Neural progenitor cell (in vitro differentiated cells): ENCODE data around the gene NDRG4. TPM values are rescaled to one million over a fixed set of nuclear protein-coding genes. Genes with fewer than 3 reads are reported as not detected.

ENCODE experiments used
- DNase-seq: peaks from one replicate; pipeline ENCODE4 v3.0.0-alpha.2; 2016; ENCODE audit warnings: low spot score
- H2AFZ ChIP-seq: fragments of 200-600 bp; sonication (generic); replicated peaks from 2 replicates; pipeline ENCODE4 v1.6.1; 2016; ENCODE audit warnings: antibody characterized with exemption
- H3F3A ChIP-seq: fragments of 200-600 bp; sonication (generic); 2 replicates; pipeline ENCODE4 v1.6.1; 2016; ENCODE audit warnings: antibody characterized with exemption, low read depth
- H3K27ac ChIP-seq: fragments of 200-600 bp; sonication (generic); 2 replicates; pipeline ENCODE4 v1.5.1; 2016; ENCODE audit warnings: mild to moderate bottlenecking
- H3K27me3 ChIP-seq: fragments of 200-600 bp; sonication (generic); 2 replicates; pipeline ENCODE4 v1.6.1; 2016; ENCODE audit warnings: mild to moderate bottlenecking, moderate library complexity
- H3K36me3 ChIP-seq: fragments of 200-600 bp; sonication (generic); 2 replicates; pipeline ENCODE4 v1.5.1; 2016
- H3K4me1 ChIP-seq: fragments of 200-600 bp; sonication (generic); 2 replicates; pipeline ENCODE4 v1.6.1; 2016; ENCODE audit warnings: mixed run types
- H3K4me2 ChIP-seq: fragments of 200-600 bp; sonication (generic); 2 replicates; pipeline ENCODE4 v1.6.1; 2016
- H3K4me3 ChIP-seq: fragments of 200-600 bp; sonication (generic); 2 replicates; pipeline ENCODE4 v1.5.1; 2016
- H3K79me2 ChIP-seq: fragments of 200-600 bp; sonication (generic); 2 replicates; pipeline ENCODE4 v1.6.1; 2016; ENCODE audit warnings: low read depth
- H3K9ac ChIP-seq: fragments of 200-600 bp; sonication (generic); 2 replicates; pipeline ENCODE4 v1.6.1; 2016
- H3K9me3 ChIP-seq: fragments of 200-600 bp; sonication (generic); 2 replicates; pipeline ENCODE4 v1.5.1; 2016; ENCODE audit warnings: low read depth
- H4K20me1 ChIP-seq: fragments of 200-600 bp; sonication (generic); 2 replicates; pipeline ENCODE4 v1.6.1; 2016; ENCODE audit warnings: low read depth
- H3K27ac Mint-ChIP-seq: 3 replicates; pipeline ENCODE4 v1.8.0; 2021; ENCODE audit warnings: mixed read lengths
- H3K27me3 Mint-ChIP-seq: 2 replicates; pipeline ENCODE4 v1.8.0; 2022; ENCODE audit warnings: low read depth, mild to moderate bottlenecking, inconsistent platforms, moderate library complexity, mixed read lengths; ENCODE audit not compliant: insufficient read depth
- H3K36me3 Mint-ChIP-seq: 3 replicates; pipeline ENCODE4 v1.8.0; 2021; ENCODE audit warnings: mixed read lengths
- H3K4me1 Mint-ChIP-seq: 3 replicates; pipeline ENCODE4 v1.8.0; 2021; ENCODE audit warnings: mixed read lengths
- H3K4me3 Mint-ChIP-seq: 3 replicates; pipeline ENCODE4 v1.8.0; 2021; ENCODE audit warnings: mild to moderate bottlenecking, moderate library complexity, mixed read lengths
- H3K9me3 Mint-ChIP-seq: 3 replicates; pipeline ENCODE4 v1.8.0; 2020; ENCODE audit warnings: mixed read lengths
- EZH2 ChIP-seq: fragments of 200-600 bp; sonication (generic); IDR thresholded peaks from 2 replicates; pipeline ENCODE4 v1.6.1; 2017; ENCODE audit warnings: antibody characterized with exemption, mild to moderate bottlenecking, moderate library complexity
- EZH2phosphoT487 ChIP-seq: fragments of 200-600 bp; sonication (generic); IDR thresholded peaks from 2 replicates; pipeline ENCODE4 v1.6.1; 2017; ENCODE audit warnings: antibody characterized with exemption
- total RNA-seq: library from RNA; depleted of rRNA; stranded (reverse); fragments of >200 nt; gene quantifications from 2 replicates; pipeline ENCODE4 v1.2.3, GENCODE V29; 2015; ENCODE audit warnings: low replicate concordance
- TF ChIP-seq, protein P1 (sequence below): fragments of 200-600 bp; sonication (generic); IDR thresholded peaks from 2 replicates; pipeline ENCODE4 v1.5.1; 2017; ENCODE audit warnings: antibody characterized with exemption, mild to moderate bottlenecking

The NDRG4 gene
- total RNA-seq, 1 donor from 2014 or later: 14.6 TPM

DNA sequence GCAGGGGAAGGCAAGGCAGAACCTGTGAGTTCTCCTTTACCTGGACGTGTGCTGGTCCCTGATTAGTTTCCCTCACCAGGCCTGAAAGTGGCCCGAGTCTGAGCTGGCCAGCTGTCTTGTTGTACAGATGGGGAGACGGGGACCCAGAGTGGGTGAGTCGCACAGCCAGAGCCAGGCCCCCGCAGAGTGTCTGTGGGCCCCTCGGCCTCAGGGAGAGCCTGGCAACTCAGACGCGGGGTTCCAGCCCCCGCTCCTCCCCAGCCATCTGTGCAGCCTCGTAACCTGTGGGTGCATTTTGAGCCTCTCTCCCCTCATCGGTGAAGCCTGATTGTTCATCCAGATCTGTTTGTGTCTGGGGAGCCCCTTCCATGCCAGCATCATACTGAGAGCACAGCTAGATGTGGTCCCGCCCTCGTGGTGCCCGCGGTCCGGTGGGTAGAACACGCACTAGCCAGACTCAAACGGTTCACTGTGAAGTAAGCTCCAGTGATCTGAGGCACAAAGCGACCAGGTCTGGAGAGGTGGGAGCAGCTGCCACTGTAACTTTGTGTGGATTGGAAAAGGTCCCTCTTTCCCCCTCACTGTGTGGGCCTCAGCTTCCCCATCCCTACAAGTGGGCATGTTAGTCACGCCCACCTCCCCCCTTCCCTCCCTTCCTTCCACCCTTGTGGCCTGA, 6.0 kb upstream of the NDRG4 start:
- no peaks in the 10 kb centered on the region for H3K27me3 ChIP-seq
- DNase-seq: no peak
- H3K27ac Mint-ChIP-seq: peak overlapping the region; percentile 98
- H3K9me3 Mint-ChIP-seq: no peaks in the 10 kb centered on the region
- no peak overlapping the region for H3K9ac ChIP-seq
- peaks cover 73% of the 10 kb centered on the region for H3K4me1 Mint-ChIP-seq
- H3K4me2 ChIP-seq: no peak overlapping the region
- H3K4me1 ChIP-seq: peaks cover 29% of the 10 kb centered on the region
- peaks cover 15% of the 10 kb centered on the region for H3K27me3 Mint-ChIP-seq
- H2AFZ ChIP-seq: no peak overlapping the region
- peaks cover 23% of the 10 kb centered on the region for H3F3A ChIP-seq
- no peaks in the 10 kb centered on the region for H3K9me3 ChIP-seq
- no peak overlapping the region for H3K4me3 Mint-ChIP-seq
- TF ChIP-seq, protein P1, sequence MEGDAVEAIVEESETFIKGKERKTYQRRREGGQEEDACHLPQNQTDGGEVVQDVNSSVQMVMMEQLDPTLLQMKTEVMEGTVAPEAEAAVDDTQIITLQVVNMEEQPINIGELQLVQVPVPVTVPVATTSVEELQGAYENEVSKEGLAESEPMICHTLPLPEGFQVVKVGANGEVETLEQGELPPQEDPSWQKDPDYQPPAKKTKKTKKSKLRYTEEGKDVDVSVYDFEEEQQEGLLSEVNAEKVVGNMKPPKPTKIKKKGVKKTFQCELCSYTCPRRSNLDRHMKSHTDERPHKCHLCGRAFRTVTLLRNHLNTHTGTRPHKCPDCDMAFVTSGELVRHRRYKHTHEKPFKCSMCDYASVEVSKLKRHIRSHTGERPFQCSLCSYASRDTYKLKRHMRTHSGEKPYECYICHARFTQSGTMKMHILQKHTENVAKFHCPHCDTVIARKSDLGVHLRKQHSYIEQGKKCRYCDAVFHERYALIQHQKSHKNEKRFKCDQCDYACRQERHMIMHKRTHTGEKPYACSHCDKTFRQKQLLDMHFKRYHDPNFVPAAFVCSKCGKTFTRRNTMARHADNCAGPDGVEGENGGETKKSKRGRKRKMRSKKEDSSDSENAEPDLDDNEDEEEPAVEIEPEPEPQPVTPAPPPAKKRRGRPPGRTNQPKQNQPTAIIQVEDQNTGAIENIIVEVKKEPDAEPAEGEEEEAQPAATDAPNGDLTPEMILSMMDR: no peak
- TF ChIP-seq EZH2phosphoT487 (no peak), EZH2 (no peak)
- H3K27ac ChIP-seq: no peak overlapping the region
- no peak overlapping the region for H3K4me3 ChIP-seq
- no peaks in the 10 kb centered on the region for H4K20me1 ChIP-seq
- H3K36me3 Mint-ChIP-seq: no peaks in the 10 kb centered on the region
- H3K79me2 ChIP-seq: no peaks in the 10 kb centered on the region
- no peaks in the 10 kb centered on the region for H3K36me3 ChIP-seq

GRCh38 chr16:58494981-58495520, 4.9 kb upstream of the NDRG4 start:
- Histone ChIP-seq H3K9me3 (no peaks in the 10 kb centered on the region), H3K27me3 (no peaks in the 10 kb centered on the region), H3K4me3 (no peak overlapping the region), H3K9ac (no peak overlapping the region), H3K27ac (peak overlapping the region; percentile 33), H4K20me1 (no peaks in the 10 kb centered on the region), H3K36me3 (no peaks in the 10 kb centered on the region), H3K79me2 (no peaks in the 10 kb centered on the region), H3K4me1 (peaks cover 32% of the 10 kb centered on the region), H3F3A (peaks cover 23% of the 10 kb centered on the region), H2AFZ (peak overlapping the region; percentile 62), H3K4me2 (peak overlapping the region; percentile 24)
- peak; percentile 97 for DNase-seq
- no peaks in the 10 kb centered on the region for H3K9me3 Mint-ChIP-seq
- peaks cover 74% of the 10 kb centered on the region for H3K4me1 Mint-ChIP-seq
- H3K27me3 Mint-ChIP-seq: peaks cover 17% of the 10 kb centered on the region
- peak overlapping the region; percentile 68 for H3K4me3 Mint-ChIP-seq
- H3K27ac Mint-ChIP-seq: peak overlapping the region; percentile 100
- no peaks in the 10 kb centered on the region for H3K36me3 Mint-ChIP-seq
- TF ChIP-seq, protein P1: peak; percentile 62
- no peak for TF ChIP-seq EZH2
- TF ChIP-seq EZH2phosphoT487: no peak

GRCh38 chr16:58495521-58496331, 4.2 kb upstream of the NDRG4 start:
- peaks cover 71% of the 10 kb centered on the region for H3K4me1 Mint-ChIP-seq
- DNase-seq: peak; percentile 55
- Histone ChIP-seq H3K4me1 (peaks cover 38% of the 10 kb centered on the region), H2AFZ (peak overlapping the region; percentile 62), H3K27ac (peak overlapping the region; percentile 33), H3K79me2 (no peaks in the 10 kb centered on the region), H3K9ac (no peak overlapping the region), H3K27me3 (peaks cover 5% of the 10 kb centered on the region), H3K9me3 (no peaks in the 10 kb centered on the region), H4K20me1 (no peaks in the 10 kb centered on the region), H3K4me3 (no peak overlapping the region), H3K36me3 (no peaks in the 10 kb centered on the region), H3K4me2 (peak overlapping the region; percentile 24), H3F3A (peaks cover 23% of the 10 kb centered on the region)
- H3K27ac Mint-ChIP-seq: peak overlapping the region; percentile 100
- no peak for TF ChIP-seq EZH2
- no peak for TF ChIP-seq EZH2phosphoT487
- TF ChIP-seq, protein P1: no peak
- peak overlapping the region; percentile 68 for H3K4me3 Mint-ChIP-seq
- peaks cover 17% of the 10 kb centered on the region for H3K27me3 Mint-ChIP-seq
- H3K9me3 Mint-ChIP-seq: no peaks in the 10 kb centered on the region
- no peaks in the 10 kb centered on the region for H3K36me3 Mint-ChIP-seq
